Endothelial cell of umbilical vein (primary cell): ENCODE results near the gene DDB1. TPM values are rescaled to one million over a fixed set of nuclear protein-coding genes. Genes with fewer than 3 reads are reported as not detected.

Experiments used
- BruUV-seq: library from RNA; stranded (reverse); fragments of 400-500 nt; replicated peaks from 2 replicates; lab custom pipeline; 2021; lab: Mats Ljungman, UMichigan
- CTCF ChIA-PET: fragments of 300-600, 350-600 bp; sonication (Branson Sonifier 250); formaldehyde crosslinking; loops from one replicate; lab custom pipeline; 2021; ENCODE audit warnings: antibody characterized with exemption, inconsistent platforms; lab: Charles Lee
- POLR2A ChIA-PET: fragments of 300-600, 350-600 bp; sonication (Branson Sonifier 250); formaldehyde crosslinking; loops from one replicate; lab custom pipeline; 2021; ENCODE audit warnings: antibody characterized with exemption, inconsistent platforms; lab: Charles Lee
- DNase-seq: peaks from one replicate; pipeline ENCODE4 v3.0.0-alpha.2; 2011; ENCODE audit warnings: low read depth, low spot score
- FAIRE-seq: peaks from 2 replicates; lab custom pipeline; 2011; peaks lifted over from hg19 to GRCh38; lab: Jason Lieb, UNC
- H2AFZ ChIP-seq: 2 replicates; pipeline ENCODE4 v1.6.0; 2012; ENCODE audit warnings: low read depth, low read length, control low read depth, inconsistent platforms
- H3K27ac ChIP-seq: 2 replicates; pipeline ENCODE4 v1.5.1; 2011; ENCODE audit warnings: low read depth, mild to moderate bottlenecking, control low read depth, low read length, moderate library complexity; ENCODE audit not compliant: insufficient read depth
- H3K27me3 ChIP-seq, 2 experiments: 2 replicates each; pipeline versions ENCODE4 v1.6.0 to v1.6.1; 2011; ENCODE audit warnings: low read length in 2 of 2, mixed read lengths in 1 of 2; ENCODE audit not compliant: control insufficient read depth in 2 of 2, insufficient read depth in 2 of 2
- H3K36me3 ChIP-seq, 2 experiments: 2 replicates in 1 of 2; 3 replicates in 1 of 2; pipeline ENCODE4 v1.5.1; 2011; ENCODE audit warnings: low read length in 2 of 2, mild to moderate bottlenecking in 1 of 2, moderate library complexity in 1 of 2; ENCODE audit not compliant: control insufficient read depth in 2 of 2, insufficient read depth in 2 of 2; ENCODE audit errors: extremely low read depth in 1 of 2
- H3K4me1 ChIP-seq: 3 replicates; pipeline ENCODE4 v1.5.1; 2011; ENCODE audit warnings: mild to moderate bottlenecking, low read length; ENCODE audit not compliant: control insufficient read depth, insufficient read depth; ENCODE audit errors: extremely low read depth
- H3K4me2 ChIP-seq: 2 replicates; pipeline ENCODE4 v1.6.1; 2011; ENCODE audit warnings: low read length, control low read depth, mixed read lengths; ENCODE audit not compliant: insufficient read depth
- H3K4me3 ChIP-seq, 3 experiments: fragments of 200-600 bp in 1 of 3; sonication (generic), shearing (Covaris generic) in 1 of 3; replicated peaks in 1 of 3; 2 replicates each; pipeline ENCODE4 v1.5.1; 2011 to 2016; ENCODE audit warnings: control low read depth in 3 of 3, low read length in 3 of 3, mild to moderate bottlenecking in 2 of 3, inconsistent platforms in 1 of 3, low read depth in 1 of 3, moderate library complexity in 1 of 3; ENCODE audit not compliant: insufficient read depth in 1 of 3
- H3K79me2 ChIP-seq: 2 replicates; pipeline ENCODE4 v1.6.0; 2012; ENCODE audit warnings: low read length, inconsistent platforms; ENCODE audit not compliant: control insufficient read depth, insufficient read depth
- H3K9ac ChIP-seq: replicated peaks from 2 replicates; pipeline ENCODE3; 2011; ENCODE audit warnings: low read length, control low read depth; ENCODE audit not compliant: insufficient read depth; ENCODE audit errors: extremely low read depth
- H3K9me1 ChIP-seq: replicated peaks from 3 replicates; pipeline ENCODE4 v1.6.0; 2011; ENCODE audit warnings: mild to moderate bottlenecking, low read length; ENCODE audit not compliant: control insufficient read depth, insufficient read depth; ENCODE audit errors: extremely low read depth
- H3K9me3 ChIP-seq: replicated peaks from 2 replicates; pipeline ENCODE4 v1.5.1; 2012; ENCODE audit warnings: low read length, inconsistent platforms; ENCODE audit not compliant: control insufficient read depth, insufficient read depth
- H4K20me1 ChIP-seq: replicated peaks from 2 replicates; pipeline ENCODE3; 2011; ENCODE audit warnings: mild to moderate bottlenecking, low read length; ENCODE audit not compliant: control insufficient read depth, insufficient read depth; ENCODE audit errors: extremely low read depth
- EZH2 ChIP-seq: IDR thresholded peaks from 2 replicates; pipeline ENCODE4 v1.6.1; 2012; ENCODE audit warnings: borderline replicate concordance, low read depth, mild to moderate bottlenecking, moderate library complexity, low read length, inconsistent platforms; ENCODE audit not compliant: severe bottlenecking
- FOS ChIP-seq: IDR thresholded peaks from 2 replicates; pipeline ENCODE4 v1.6.1; 2011; ENCODE audit warnings: mild to moderate bottlenecking, low read length, moderate library complexity, borderline replicate concordance; ENCODE audit not compliant: insufficient read depth
- GATA2 ChIP-seq: IDR thresholded peaks from 2 replicates; pipeline ENCODE4 v1.7.0; 2011; ENCODE audit warnings: low read depth, mild to moderate bottlenecking, moderate library complexity, mixed read lengths, low read length; ENCODE audit not compliant: insufficient read length, insufficient read depth
- JUN ChIP-seq: IDR thresholded peaks from 2 replicates; pipeline ENCODE4 v1.6.1; 2011; ENCODE audit warnings: borderline replicate concordance, low read depth; ENCODE audit not compliant: insufficient read length, insufficient read depth
- MAX ChIP-seq: IDR thresholded peaks from 2 replicates; pipeline ENCODE4 v1.6.1; 2011; ENCODE audit not compliant: insufficient read depth, insufficient read length
- MYC ChIP-seq: IDR thresholded peaks from one replicate; pipeline ENCODE4 v1.6.1; 2011; ENCODE audit warnings: mild to moderate bottlenecking, low read depth, low read length
- POLR2A ChIP-seq: IDR thresholded peaks from 2 replicates; pipeline ENCODE4 v1.6.1; 2012; ENCODE audit warnings: low read depth, mild to moderate bottlenecking, control low read depth, low read length
- POLR2AphosphoS5 ChIP-seq: IDR thresholded peaks from 2 replicates; pipeline ENCODE4 v1.6.1; 2012; ENCODE audit warnings: low read depth, mild to moderate bottlenecking, control low read depth, low read length, moderate library complexity; ENCODE audit not compliant: insufficient read depth
- dilution Hi-C: fragments of 300-500 bp; cut with MboI; formaldehyde crosslinking; loops from one replicate; pipeline ENCODE4 v1.15.0; 2019; ENCODE audit warnings: low sequenced_read_pairs; ENCODE audit not compliant: extremely low pct_ligation_motif_present
- intact Hi-C: fragments of 100-400 bp; cut with micrococcal nuclease; formaldehyde crosslinking; loops from one replicate; pipeline ENCODE4 v1.10.0; 2022
- polyA plus RNA-seq, 4 experiments: library from polyadenylated mRNA; depleted of rRNA in 3 of 4; stranded (reverse) in 3 of 4; unstranded in 1 of 4; fragments of >200 nt; gene quantifications; 2 replicates each; pipeline versions ENCODE4 v1.2.1 to v1.2.3, GENCODE V29; 2011 to 2012; ENCODE audit warnings: missing spikeins in 1 of 4
- total RNA-seq: library from RNA; stranded (reverse); gene quantifications from 2 replicates; pipeline ENCODE4 v1.2.3, GENCODE V29; 2021
- TF ChIP-seq, protein P1 (sequence below), 2 donors: IDR thresholded peaks; 1 replicate in 1 of 2; 2 replicates in 1 of 2; pipeline ENCODE4 v1.5.1; 2011; ENCODE audit warnings: low read length in 2 of 2, mild to moderate bottlenecking in 2 of 2, moderate library complexity in 2 of 2, control low read depth in 1 of 2, inconsistent platforms in 1 of 2, low read depth in 1 of 2; ENCODE audit not compliant: insufficient read depth in 1 of 2; ENCODE audit errors: extremely low read depth in 1 of 2

The DDB1 gene
- total and polyA plus RNA-seq, 2 donors (not counting 3 experiments of a cell fraction or from before 2014, with no cell fraction given): 229 to 230 TPM

- no peak overlapping the region for H3K4me2 ChIP-seq
- dilution Hi-C loops: no loop called here
These were observed 37.6 kb upstream of the DDB1 start for GRCh38 chr11:61370349-61371005.

More at GRCh38 chr11:61370349-61371005, 37.6 kb upstream of the DDB1 start:
- ChIA-PET POLR2A (no interaction called here), CTCF (interaction anchor here (0.8 to 3.2 kb wide), 5 partner anchors 8 to 35 kb away, joined by 3 to 12 read pairs (median 5); partner anchors contain the start of gene TMEM138)
- Histone ChIP-seq H3K27ac (no peak overlapping the region), H3K36me3 (peaks cover 20 to 25% of the 10 kb centered on the region in 2 experiments), H3K9me1 (no peaks in the 10 kb centered on the region), H3K27me3 (no peaks in the 10 kb centered on the region), H2AFZ (no peak overlapping the region), H3K9me3 (no peaks in the 10 kb centered on the region), H4K20me1 (no peaks in the 10 kb centered on the region), H3K79me2 (no peaks in the 10 kb centered on the region), H3K9ac (no peak overlapping the region), H3K4me3 (no peak overlapping the region), H3K4me1 (peaks cover 4% of the 10 kb centered on the region)
- DNase-seq (no peak), FAIRE-seq (no peak)
- no TSS peak for BruUV-seq
- intact Hi-C loops: no loop called here
- TF ChIP-seq POLR2A (no peak), POLR2AphosphoS5 (no peak), EZH2 (no peak), FOS (no peak), JUN (no peak), MYC (no peak), GATA2 (no peak), MAX (no peak)
- TF ChIP-seq, protein P1, sequence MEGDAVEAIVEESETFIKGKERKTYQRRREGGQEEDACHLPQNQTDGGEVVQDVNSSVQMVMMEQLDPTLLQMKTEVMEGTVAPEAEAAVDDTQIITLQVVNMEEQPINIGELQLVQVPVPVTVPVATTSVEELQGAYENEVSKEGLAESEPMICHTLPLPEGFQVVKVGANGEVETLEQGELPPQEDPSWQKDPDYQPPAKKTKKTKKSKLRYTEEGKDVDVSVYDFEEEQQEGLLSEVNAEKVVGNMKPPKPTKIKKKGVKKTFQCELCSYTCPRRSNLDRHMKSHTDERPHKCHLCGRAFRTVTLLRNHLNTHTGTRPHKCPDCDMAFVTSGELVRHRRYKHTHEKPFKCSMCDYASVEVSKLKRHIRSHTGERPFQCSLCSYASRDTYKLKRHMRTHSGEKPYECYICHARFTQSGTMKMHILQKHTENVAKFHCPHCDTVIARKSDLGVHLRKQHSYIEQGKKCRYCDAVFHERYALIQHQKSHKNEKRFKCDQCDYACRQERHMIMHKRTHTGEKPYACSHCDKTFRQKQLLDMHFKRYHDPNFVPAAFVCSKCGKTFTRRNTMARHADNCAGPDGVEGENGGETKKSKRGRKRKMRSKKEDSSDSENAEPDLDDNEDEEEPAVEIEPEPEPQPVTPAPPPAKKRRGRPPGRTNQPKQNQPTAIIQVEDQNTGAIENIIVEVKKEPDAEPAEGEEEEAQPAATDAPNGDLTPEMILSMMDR (IDR thresholded peaks at IDR 0.05; ENCODE audit: extremely low read depth in 1 of 2, insufficient read depth in 1 of 2, low read depth in 1 of 2, low read length in 2 of 2): no peak
